HepG2 (cell line): ENCODE measurements around the gene SOX12. TPM values are rescaled to one million over a fixed set of nuclear protein-coding genes. Genes with fewer than 3 reads are reported as not detected.
A peak's percentile ranks its signal among the peaks of the same experiment; 100 is the strongest.

Experiments used
- GTF2F1 ChIP-seq: fragments of 150-350 bp; IDR thresholded peaks from 2 replicates; pipeline ENCODE4 v1.6.1; 2014; ENCODE audit warnings: low read length
- KDM5B ChIP-seq: sonication (generic); formaldehyde crosslinking; IDR thresholded peaks from 2 replicates; pipeline ENCODE4 v1.4.0; 2020; ENCODE audit warnings: missing genetic modification reagents, mild to moderate bottlenecking, borderline replicate concordance
- KLF16 ChIP-seq, 2 experiments: sonication (generic) in 1 of 2; formaldehyde crosslinking in 1 of 2; IDR thresholded peaks; 2 replicates each; pipeline versions ENCODE4 v1.6.1 to v1.8.0; 2016 to 2023; ENCODE audit warnings: missing genetic modification reagents in 2 of 2, missing compliant biosample characterization in 1 of 2
- MED13 ChIP-seq: sonication (generic); formaldehyde crosslinking; IDR thresholded peaks from 2 replicates; pipeline ENCODE4 v1.5.0; 2020; ENCODE audit warnings: missing genetic modification reagents
- NR2F1 ChIP-seq, 2 experiments: fragments of 450-650 bp in 1 of 2; formaldehyde crosslinking in 1 of 2; IDR thresholded peaks; 2 replicates each; pipeline versions ENCODE4 v1.5.0 to v1.6.1; 2016 to 2020; ENCODE audit warnings: mild to moderate bottlenecking in 1 of 2, missing compliant biosample characterization in 1 of 2, missing genetic modification reagents in 1 of 2, moderate library complexity in 1 of 2
- SNAI1 ChIP-seq: sonication (generic); formaldehyde crosslinking; IDR thresholded peaks from 2 replicates; pipeline ENCODE4 v1.5.0; 2020; ENCODE audit warnings: mild to moderate bottlenecking, missing genetic modification reagents, borderline replicate concordance
- TBL1XR1 ChIP-seq: fragments of 150-350 bp; IDR thresholded peaks from 2 replicates; pipeline ENCODE4 v1.6.1; 2014; ENCODE audit warnings: borderline replicate concordance, low read length; ENCODE audit not compliant: partially characterized antibody
- ZFP82 ChIP-seq: sonication (generic); formaldehyde crosslinking; IDR thresholded peaks from 2 replicates; pipeline ENCODE4 v1.5.1; 2020; ENCODE audit warnings: mild to moderate bottlenecking, missing genetic modification reagents, borderline replicate concordance
- ZNF367 ChIP-seq: sonication (generic); formaldehyde crosslinking; IDR thresholded peaks from 2 replicates; pipeline ENCODE4 v1.4.0; 2020; ENCODE audit warnings: missing genetic modification reagents, borderline replicate concordance
- ZNF441 ChIP-seq: sonication (generic); formaldehyde crosslinking; IDR thresholded peaks from 2 replicates; pipeline ENCODE4 v1.7.0; 2021; ENCODE audit warnings: missing genetic modification reagents, borderline replicate concordance
- polyA plus RNA-seq, 8 experiments: library from polyadenylated mRNA; depleted of rRNA in 3 of 8; stranded (reverse) in 7 of 8; unstranded in 1 of 8; fragments of >200 nt; fragmentation: Illumina TruSeq in 4 of 8; extraction: Trizol in 4 of 8; gene quantifications; 2 replicates each; pipeline versions ENCODE4 v1.2.1 to v1.2.3, GENCODE V29; 2011 to 2016; ENCODE audit warnings: low read depth in 4 of 8, missing spikeins in 1 of 8, mixed read lengths in 1 of 8; ENCODE audit not compliant: insufficient read depth in 1 of 8
- total RNA-seq, 5 experiments: library from RNA; depleted of rRNA; stranded (reverse); fragments of >200 nt; fragmentation: Illumina TruSeq; extraction: Trizol; gene quantifications; 2 replicates each; pipeline ENCODE4 v1.2.3, GENCODE V29; 2016; ENCODE audit warnings: low read depth in 1 of 5
- TF ChIP-seq, protein P1 (sequence below): IDR thresholded peaks from 2 replicates; pipeline ENCODE4 v1.6.1; 2016; ENCODE audit warnings: missing compliant biosample characterization, missing genetic modification reagents, borderline replicate concordance
- TF ChIP-seq, protein P2 (sequence below): sonication (generic); formaldehyde crosslinking; IDR thresholded peaks from 2 replicates; pipeline ENCODE4 v1.5.0; 2020; ENCODE audit warnings: missing genetic modification reagents

The SOX12 gene
- total and polyA plus RNA-seq, 2 of the 13 experiments (the other 11 are each of a cell fraction or from before 2014, with no cell fraction given): 10.0 to 18.7 TPM

DNA sequence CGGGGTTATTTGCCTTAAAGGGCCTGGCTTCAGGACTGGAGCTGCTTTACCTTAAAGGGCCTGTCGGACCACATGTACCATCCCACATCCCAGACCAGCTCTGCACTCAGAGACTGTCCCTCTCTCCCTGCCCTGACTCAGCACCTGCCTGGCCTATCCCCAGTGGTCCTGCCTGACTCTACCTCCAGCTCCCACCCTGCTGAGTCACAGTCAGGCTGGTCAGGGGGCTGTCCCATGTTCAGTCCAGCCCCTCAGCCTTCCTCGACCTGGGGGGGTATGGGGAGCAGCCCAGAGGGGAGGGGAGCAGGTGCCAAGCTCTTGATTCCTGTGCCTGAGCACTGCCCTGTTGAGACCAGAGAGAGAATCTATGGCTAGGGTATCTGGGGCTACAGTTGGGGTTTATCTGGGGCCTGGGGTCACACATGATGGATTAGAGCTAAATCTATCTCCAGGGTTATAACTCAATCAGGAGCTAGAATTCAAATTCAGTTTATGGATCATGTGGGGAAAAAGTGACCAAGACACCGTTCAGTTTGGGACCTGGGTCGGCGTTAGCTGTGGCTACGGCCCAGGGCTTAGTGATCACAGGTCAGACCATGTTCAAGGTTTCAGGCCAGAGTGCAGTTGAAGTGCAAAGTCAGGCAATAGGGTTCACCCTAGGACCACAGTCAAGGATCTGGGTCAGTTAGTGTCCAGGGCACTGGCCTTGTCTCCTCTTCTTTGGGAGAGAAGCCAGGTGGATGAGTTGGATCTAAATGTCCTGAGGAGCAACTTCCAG is 45.8 kb downstream of the SOX12 start (continued):
- TF ChIP-seq NR2F1 (CRISPR knock-in tag; IDR thresholded peaks at IDR 0.05) (peak in 1 of 2 experiments; percentile 69; a peak in 2 of 4 replicates), MED13 (CRISPR knock-in tag) (0 out of 2 replicates have a peak, but pooled peaks have one; percentile 29), ZNF367 (no peak), ZNF441 (CRISPR knock-in tag) (0 out of 2 replicates have a peak, but pooled peaks have one; percentile 17), SNAI1 (CRISPR knock-in tag) (no peak), KDM5B (CRISPR knock-in tag) (0 out of 2 replicates have a peak, but pooled peaks have one; percentile 41), KLF16 (CRISPR knock-in tag; IDR thresholded peaks at IDR 0.05) (peak in 1 of 2 experiments; percentile 80; a peak in 1 of 4 replicates), ZFP82 (CRISPR knock-in tag) (no peak), GTF2F1 (no peak), TBL1XR1 (peak; percentile 88)
- TF ChIP-seq, protein P1, sequence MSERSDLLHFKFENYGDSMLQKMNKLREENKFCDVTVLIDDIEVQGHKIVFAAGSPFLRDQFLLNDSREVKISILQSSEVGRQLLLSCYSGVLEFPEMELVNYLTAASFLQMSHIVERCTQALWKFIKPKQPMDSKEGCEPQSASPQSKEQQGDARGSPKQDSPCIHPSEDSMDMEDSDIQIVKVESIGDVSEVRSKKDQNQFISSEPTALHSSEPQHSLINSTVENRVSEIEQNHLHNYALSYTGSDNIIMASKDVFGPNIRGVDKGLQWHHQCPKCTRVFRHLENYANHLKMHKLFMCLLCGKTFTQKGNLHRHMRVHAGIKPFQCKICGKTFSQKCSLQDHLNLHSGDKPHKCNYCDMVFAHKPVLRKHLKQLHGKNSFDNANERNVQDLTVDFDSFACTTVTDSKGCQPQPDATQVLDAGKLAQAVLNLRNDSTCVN (CRISPR knock-in tag): no peak
- TF ChIP-seq, protein P2, sequence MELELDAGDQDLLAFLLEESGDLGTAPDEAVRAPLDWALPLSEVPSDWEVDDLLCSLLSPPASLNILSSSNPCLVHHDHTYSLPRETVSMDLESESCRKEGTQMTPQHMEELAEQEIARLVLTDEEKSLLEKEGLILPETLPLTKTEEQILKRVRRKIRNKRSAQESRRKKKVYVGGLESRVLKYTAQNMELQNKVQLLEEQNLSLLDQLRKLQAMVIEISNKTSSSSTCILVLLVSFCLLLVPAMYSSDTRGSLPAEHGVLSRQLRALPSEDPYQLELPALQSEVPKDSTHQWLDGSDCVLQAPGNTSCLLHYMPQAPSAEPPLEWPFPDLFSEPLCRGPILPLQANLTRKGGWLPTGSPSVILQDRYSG (CRISPR knock-in tag): 0 out of 2 replicates have a peak, but pooled peaks have one; percentile 70
